Left ventricle myocardium inferior (tissue), 1 donor: ENCODE data around the gene TIGD3. TPM values are rescaled to one million over a fixed set of nuclear protein-coding genes. Genes with fewer than 3 reads are reported as not detected.

Experiments
- DNase-seq: peaks from one replicate; pipeline ENCODE4 v3.0.0-alpha.2; 2020
- H3K27ac ChIP-seq: fragments of 200-600 bp; replicated peaks from 2 replicates; pipeline ENCODE4 v1.8.0; 2021
- H3K27me3 ChIP-seq: fragments of 200-600 bp; 2 replicates; pipeline ENCODE4 v1.8.0; 2021; ENCODE audit warnings: low read depth
- H3K36me3 ChIP-seq: fragments of 200-600 bp; 2 replicates; pipeline ENCODE4 v1.8.0; 2021
- H3K4me1 ChIP-seq: fragments of 200-600 bp; 2 replicates; pipeline ENCODE4 v1.8.0; 2021
- H3K4me3 ChIP-seq: fragments of 200-600 bp; 2 replicates; pipeline ENCODE4 v1.8.0; 2021; ENCODE audit warnings: mild to moderate bottlenecking, moderate library complexity
- H3K9me3 ChIP-seq: fragments of 200-600 bp; replicated peaks from 2 replicates; pipeline ENCODE4 v1.8.0; 2021
- intact Hi-C: fragments of 100-400 bp; cut with micrococcal nuclease; formaldehyde crosslinking; loops from one replicate; pipeline ENCODE4 v1.11.0; 2022
- total RNA-seq: library from RNA; stranded (reverse); fragmentation: NEBNext Ultra II Directional; extraction: Animal tissue kit (Norgen Biotek cat#: 25700); gene quantifications from one replicate; pipeline ENCODE4 v1.2.1, GENCODE V29; 2021
- TF ChIP-seq, protein P1 (sequence below): fragments of 200-600 bp; IDR thresholded peaks from 2 replicates; pipeline ENCODE4 v1.8.0; 2021; ENCODE audit warnings: antibody characterized with exemption, mild to moderate bottlenecking, borderline replicate concordance
- donor health status: DM: no; HTN: yes; CAD: no; lungs with severe emphysema.

Gene TIGD3
- total RNA-seq, 1 donor from 2014 or later: 0.44 TPM

DNA sequence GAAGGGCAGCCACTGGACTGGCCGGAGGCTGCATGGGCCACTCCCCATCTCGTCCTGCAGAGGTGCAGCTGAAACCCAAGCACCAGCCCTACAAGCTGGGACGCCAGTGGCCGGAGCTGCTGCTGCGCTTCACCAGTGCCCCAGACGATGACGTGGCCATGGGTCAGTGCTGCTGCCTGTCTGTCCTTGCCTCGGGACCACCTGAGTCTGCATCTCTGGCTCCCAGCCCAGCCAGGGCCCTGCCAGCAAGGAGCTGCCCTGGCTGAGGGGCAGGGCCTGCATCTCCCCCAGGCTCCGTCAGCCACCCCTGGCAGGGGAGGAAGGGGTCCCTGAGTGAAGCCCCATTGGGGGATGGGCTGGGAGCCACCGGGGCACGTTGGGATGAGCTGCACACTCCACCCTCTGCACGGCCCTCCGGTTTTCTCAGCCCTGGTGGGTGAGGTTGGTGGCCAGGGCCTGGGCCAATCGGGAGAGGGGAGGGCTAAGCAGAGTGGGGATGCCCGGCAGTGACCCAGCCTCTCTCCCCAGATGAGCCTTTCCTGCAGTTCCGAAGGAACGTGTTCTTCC lies 39.0 kb downstream of the TIGD3 start:
- H3K9me3 ChIP-seq: no peaks in the 10 kb centered on the region
- H3K36me3 ChIP-seq: peaks cover 49% of the 10 kb centered on the region

DNA sequence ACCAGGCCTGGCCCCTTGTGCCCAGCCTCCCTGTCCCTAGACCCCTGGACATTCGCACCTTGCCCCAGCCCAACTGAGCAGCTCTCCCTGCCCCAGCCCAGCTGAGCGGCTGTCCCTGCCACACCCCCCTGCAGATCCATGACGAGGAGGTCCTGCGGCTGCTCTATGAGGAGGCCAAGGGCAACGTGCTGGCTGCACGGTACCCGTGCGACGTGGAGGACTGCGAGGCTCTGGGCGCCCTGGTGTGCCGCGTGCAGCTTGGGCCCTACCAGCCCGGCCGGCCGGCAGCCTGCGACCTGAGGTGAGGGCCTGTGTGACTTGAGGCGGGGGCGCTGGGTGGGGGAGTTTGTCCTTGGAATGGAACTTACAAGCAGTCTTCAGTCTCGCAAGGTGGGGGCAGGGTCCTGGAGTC lies 39.6 kb downstream of the TIGD3 start:
- TF ChIP-seq, protein P1, sequence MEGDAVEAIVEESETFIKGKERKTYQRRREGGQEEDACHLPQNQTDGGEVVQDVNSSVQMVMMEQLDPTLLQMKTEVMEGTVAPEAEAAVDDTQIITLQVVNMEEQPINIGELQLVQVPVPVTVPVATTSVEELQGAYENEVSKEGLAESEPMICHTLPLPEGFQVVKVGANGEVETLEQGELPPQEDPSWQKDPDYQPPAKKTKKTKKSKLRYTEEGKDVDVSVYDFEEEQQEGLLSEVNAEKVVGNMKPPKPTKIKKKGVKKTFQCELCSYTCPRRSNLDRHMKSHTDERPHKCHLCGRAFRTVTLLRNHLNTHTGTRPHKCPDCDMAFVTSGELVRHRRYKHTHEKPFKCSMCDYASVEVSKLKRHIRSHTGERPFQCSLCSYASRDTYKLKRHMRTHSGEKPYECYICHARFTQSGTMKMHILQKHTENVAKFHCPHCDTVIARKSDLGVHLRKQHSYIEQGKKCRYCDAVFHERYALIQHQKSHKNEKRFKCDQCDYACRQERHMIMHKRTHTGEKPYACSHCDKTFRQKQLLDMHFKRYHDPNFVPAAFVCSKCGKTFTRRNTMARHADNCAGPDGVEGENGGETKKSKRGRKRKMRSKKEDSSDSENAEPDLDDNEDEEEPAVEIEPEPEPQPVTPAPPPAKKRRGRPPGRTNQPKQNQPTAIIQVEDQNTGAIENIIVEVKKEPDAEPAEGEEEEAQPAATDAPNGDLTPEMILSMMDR: no peak
- peaks cover 45% of the 10 kb centered on the region for H3K4me1 ChIP-seq
- no peak for DNase-seq
- no peak overlapping the region for H3K27ac ChIP-seq
- no peak overlapping the region for H3K4me3 ChIP-seq
- peaks cover 54% of the 10 kb centered on the region for H3K36me3 ChIP-seq
- no peaks in the 10 kb centered on the region for H3K9me3 ChIP-seq
- no peaks in the 10 kb centered on the region for H3K27me3 ChIP-seq
- intact Hi-C loops: no loop called here

More for the DNA sequence above, 39.0 kb downstream of the TIGD3 start:
- intact Hi-C loops: no loop called here
- H3K4me3 ChIP-seq: no peak overlapping the region
- DNase-seq: no peak
- H3K27me3 ChIP-seq: no peaks in the 10 kb centered on the region
- TF ChIP-seq, protein P1: no peak
- no peak overlapping the region for H3K27ac ChIP-seq
- peaks cover 50% of the 10 kb centered on the region for H3K4me1 ChIP-seq

DNA sequence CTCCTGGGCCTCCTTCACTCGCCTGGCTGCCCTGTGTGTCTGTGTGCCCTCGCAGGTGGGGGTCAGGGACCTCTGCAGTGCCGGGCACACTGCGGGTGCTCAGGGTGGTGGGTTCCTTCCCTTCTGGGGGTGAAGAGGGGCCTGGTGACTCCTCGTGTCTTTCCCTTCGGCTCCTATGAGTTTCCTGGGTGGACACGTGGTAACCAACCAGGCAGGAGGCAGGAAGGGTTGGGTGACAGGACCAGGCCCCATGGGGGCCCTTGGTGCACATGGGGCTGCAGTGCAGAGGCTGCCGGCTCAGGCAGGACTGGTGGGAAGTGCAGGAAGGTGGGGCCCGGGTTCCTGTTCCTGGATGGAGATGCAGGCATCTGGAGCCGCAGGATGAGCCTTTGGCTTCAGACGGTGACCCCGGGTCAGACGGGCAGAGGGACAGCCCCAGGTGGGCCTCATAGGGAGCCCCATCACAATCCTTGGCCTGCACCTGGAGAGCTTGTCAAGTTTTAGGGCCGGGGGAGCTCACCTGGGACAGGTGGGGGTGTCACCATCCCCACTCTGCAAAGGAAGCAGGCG lies 41.5 kb downstream of the TIGD3 start:
- no peak overlapping the region for H3K4me3 ChIP-seq
- peaks cover 26% of the 10 kb centered on the region for H3K4me1 ChIP-seq
- no peaks in the 10 kb centered on the region for H3K9me3 ChIP-seq
- H3K36me3 ChIP-seq: peaks cover 72% of the 10 kb centered on the region
- intact Hi-C loops: no loop called here
- no peak overlapping the region for H3K27ac ChIP-seq
- TF ChIP-seq, protein P1: no peak
- DNase-seq: no peak
- H3K27me3 ChIP-seq: no peaks in the 10 kb centered on the region

DNA sequence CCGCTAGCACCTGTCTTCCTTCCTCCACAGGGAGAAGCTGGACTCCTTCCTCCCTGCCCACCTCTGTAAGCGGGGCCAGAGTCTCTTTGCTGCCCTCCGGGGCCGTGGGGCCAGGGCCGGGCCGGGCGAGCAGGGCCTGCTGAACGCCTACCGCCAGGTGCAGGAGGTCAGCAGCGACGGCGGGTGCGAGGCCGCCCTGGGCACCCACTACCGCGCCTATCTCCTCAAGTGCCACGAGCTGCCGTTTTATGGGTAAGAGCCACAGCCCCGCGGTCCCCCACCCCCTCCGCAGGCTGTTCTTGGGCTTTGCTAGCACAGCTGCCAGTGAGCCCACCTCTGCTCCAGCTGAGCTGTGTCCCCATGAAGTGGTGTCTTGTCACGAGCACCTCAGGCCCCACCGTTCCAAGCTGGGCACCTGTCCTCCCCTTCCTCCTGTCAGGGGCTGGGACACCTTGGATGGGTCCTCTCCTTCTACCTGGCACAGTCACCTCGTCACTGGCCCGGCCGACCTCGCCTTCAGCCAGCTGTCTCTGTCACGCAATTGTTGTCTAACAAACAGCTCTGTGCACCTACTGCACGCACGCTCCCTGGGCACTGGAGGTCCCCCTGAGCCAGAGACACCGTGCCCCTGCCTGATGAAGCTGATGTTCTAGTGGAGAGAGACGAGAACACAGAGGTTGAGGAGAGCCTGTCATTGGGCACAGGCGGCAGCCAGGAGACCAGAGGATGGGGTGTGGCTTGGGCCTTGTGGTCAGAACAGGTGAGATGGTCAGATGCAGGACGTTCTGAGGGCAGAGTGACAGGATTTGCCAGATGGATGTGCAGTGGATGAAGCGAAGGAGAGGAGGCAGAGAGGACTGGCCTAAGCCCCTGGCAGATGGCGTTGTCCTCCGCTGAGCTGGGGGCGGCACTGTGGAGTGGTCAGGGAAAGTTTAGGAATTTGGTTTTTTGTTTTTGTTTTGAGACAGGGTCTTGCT lies 42.5 kb downstream of the TIGD3 start:
- Histone ChIP-seq H3K36me3 (peaks cover 76% of the 10 kb centered on the region), H3K27ac (no peak overlapping the region), H3K4me3 (no peak overlapping the region), H3K4me1 (peaks cover 16% of the 10 kb centered on the region), H3K27me3 (no peaks in the 10 kb centered on the region), H3K9me3 (no peaks in the 10 kb centered on the region)
- TF ChIP-seq, protein P1: no peak
- no peak for DNase-seq
- intact Hi-C loops: no loop called here

DNA sequence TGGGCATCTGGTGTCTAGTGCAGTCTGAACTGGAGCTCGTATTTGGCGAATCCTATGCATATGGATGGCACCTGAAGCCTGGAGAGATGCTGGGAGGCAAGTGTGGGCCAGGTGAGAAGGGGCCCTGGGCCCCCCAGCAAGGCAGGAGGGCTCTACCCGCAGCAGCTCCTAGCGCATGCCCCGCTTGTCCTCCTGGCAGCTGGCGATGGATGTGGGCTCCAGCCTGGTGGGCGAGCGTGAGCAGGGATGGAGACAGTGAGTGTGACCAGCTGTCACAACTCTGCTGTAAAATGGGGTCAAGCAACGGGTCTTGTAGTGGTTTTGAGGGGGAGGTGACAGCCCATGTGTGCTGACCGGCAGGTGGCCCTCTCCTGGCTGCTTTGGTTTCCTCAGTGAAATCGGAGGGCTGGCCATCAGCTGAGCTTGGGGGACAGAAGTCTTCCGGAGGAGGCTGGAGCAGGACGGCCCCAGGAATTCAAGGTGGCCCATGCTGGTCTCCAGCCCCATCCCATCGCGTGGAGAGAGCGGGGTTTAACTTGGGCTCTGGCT lies 43.9 kb downstream of the TIGD3 start:
- Histone ChIP-seq H3K27ac (no peak overlapping the region), H3K4me3 (no peak overlapping the region), H3K36me3 (peaks cover 75% of the 10 kb centered on the region), H3K4me1 (peaks cover 7% of the 10 kb centered on the region), H3K27me3 (no peaks in the 10 kb centered on the region), H3K9me3 (no peaks in the 10 kb centered on the region)
- intact Hi-C loops: no loop called here
- no peak for DNase-seq
- TF ChIP-seq, protein P1: no peak
